GM19324 (cell line): ENCODE results near the gene CNOT10.
"Not testable (repeated sequence)": the region's sequence is repeated elsewhere in the genome, so short reads cannot be mapped to it uniquely, and the experiment has no call there.

Experiments used
- ATAC-seq: cut with Tn5 transposase; IDR thresholded peaks from one replicate; pipeline ENCODE4 v1.9.1; 2021; ENCODE audit warnings: mild to moderate bottlenecking, moderate library complexity; ENCODE audit not compliant: unreplicated experiment, low FRiP score

CNOT10 gene, protein sequence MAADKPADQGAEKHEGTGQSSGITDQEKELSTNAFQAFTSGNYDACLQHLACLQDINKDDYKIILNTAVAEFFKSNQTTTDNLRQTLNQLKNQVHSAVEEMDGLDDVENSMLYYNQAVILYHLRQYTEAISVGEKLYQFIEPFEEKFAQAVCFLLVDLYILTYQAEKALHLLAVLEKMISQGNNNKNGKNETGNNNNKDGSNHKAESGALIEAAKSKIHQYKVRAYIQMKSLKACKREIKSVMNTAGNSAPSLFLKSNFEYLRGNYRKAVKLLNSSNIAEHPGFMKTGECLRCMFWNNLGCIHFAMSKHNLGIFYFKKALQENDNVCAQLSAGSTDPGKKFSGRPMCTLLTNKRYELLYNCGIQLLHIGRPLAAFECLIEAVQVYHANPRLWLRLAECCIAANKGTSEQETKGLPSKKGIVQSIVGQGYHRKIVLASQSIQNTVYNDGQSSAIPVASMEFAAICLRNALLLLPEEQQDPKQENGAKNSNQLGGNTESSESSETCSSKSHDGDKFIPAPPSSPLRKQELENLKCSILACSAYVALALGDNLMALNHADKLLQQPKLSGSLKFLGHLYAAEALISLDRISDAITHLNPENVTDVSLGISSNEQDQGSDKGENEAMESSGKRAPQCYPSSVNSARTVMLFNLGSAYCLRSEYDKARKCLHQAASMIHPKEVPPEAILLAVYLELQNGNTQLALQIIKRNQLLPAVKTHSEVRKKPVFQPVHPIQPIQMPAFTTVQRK

GRCh38 chr3:32684800-32685542, at the start of gene CNOT10:
TSS of gene CNOT10 (plus strand) at chr3:32685188. CDS start at chr3:32685461, 273 bp downstream.
- peak; percentile 100 for ATAC-seq

- ATAC-seq = no peak
These were observed 44.0 kb upstream of the CNOT10 start for GRCh38 chr3:32640939-32641338.

GRCh38 chr3:32641356-32641755, 43.6 kb upstream of the CNOT10 start:
- no peak for ATAC-seq

GRCh38 chr3:32643354-32643753, 41.6 kb upstream of the CNOT10 start:
- ATAC-seq = no peak

DNA sequence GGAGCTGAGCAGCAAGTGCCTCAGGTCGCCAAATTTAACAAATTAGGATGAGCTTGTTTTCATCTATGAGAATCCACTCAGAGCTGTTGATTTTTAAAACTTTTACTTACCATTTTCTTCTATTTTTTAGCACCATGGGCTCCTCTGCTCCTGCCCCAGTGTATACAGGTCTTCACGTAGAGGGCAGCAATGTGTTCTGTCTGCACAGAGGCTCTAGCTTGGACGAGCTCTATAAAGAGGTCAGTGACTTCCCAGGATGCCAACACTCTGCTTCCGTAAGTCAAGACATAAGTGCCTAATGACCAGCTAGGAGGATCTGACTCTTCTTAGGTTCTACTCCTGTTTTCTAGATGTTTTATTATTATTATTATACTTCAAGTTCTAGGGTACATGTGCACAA, 41.2 kb upstream of the CNOT10 start:
- ATAC-seq = no peak

DNA sequence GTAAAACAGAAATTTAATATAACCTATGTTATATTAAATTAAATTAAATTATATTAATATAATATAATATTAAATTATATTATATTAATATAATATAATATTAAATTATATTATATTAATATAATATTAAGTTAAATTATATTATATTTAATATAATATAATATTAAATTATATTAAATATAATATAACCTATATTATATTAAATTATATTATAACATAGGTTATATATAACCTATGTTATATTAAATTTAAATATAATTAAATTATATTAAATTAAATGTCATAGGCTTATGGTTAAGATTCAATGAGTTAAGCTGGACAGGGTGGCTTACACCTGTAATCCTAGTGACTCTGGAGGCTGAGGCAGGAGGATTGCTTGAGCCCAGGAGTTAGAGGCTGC, 40.6 kb upstream of the CNOT10 start:
- ATAC-seq = no peak

GRCh38 chr3:32646761-32647160, 38.2 kb upstream of the CNOT10 start:
- ATAC-seq = no peak

DNA sequence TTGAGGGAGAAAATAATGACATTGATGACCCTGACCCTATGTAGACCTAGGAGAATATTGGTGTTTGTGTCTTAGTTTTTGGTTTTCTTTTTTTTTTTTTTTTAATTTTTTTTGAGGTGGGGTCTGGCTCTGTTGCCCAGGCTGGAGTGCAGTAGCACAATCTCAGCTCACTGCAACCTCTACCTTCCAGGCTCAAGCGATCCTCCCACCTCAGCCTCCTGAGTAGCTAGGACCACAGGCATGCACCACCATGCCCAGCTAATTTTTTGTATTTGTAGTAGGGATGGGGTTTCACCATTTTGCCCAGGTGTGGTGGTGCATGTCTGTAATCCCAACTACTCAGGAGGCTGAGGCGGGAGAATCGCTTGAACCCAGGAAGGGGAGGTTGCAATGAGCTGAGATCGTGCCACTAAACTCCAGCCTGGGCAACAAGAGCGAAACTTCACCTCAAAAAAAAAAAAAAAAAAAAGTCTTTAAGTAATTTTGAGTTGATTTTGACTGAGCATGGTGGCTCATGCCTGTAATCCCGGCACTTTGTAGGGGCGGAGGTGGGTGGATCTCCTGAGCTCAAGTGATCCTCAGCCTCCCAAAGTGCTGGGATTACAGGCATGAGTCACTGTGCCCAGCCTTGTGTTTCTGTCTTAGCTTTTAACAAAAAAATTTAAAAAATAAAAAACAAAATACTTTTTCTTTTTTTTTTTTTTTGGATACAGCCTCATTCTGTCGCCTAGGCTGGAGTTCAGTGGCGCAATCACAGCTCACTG, 32.5 kb upstream of the CNOT10 start:
- not testable (repeated sequence) for ATAC-seq

DNA sequence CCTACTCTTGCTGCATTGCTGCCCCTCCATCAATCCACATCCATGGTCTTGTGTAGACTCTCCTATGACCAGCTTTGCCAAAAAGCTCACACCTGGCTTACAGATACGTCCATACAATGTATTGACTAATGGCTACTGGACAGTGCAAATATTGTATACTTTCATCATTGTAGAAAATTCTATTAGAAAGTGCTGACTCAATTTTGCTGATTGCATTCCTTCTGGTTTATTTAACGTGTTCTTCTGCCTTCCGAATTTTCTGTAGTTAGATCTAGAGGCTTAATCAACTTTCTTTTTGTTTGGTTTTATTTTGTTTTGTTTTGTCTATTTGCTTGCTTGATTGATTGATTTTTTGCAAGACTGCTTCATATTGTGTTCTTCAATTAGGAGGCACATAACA, 29.8 kb upstream of the CNOT10 start:
- ATAC-seq = no peak

- no peak for ATAC-seq
These were observed 24.4 kb upstream of the CNOT10 start for GRCh38 chr3:32660634-32661033.

GRCh38 chr3:32662647-32663046, 22.3 kb upstream of the CNOT10 start:
- ATAC-seq = no peak

- ATAC-seq = not testable (repeated sequence)
These were observed 20.3 kb upstream of the CNOT10 start for GRCh38 chr3:32664630-32665075.

GRCh38 chr3:32667072-32667582, 17.9 kb upstream of the CNOT10 start:
- no peak for ATAC-seq

- not testable (repeated sequence) for ATAC-seq
These were observed 15.8 kb upstream of the CNOT10 start for GRCh38 chr3:32669226-32669625.

DNA sequence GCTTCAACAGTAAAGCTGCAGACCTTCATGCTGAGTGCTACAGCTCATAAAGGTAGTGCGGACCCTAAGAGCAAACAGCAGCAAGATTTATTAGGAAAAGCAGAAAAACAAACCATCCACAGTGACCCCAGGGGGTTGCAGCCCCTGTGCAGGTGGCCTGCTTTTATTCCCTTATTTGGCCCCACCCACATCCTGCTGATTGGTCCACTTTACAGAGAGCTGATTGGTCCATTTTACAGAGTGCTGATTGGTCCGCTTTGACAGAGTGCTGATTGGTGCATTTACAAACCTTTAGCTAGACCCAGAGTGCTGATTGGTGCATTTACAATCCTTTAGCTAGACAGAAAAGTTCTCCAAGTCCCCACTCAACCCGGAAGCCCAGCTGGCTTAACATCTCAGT, 11.3 kb upstream of the CNOT10 start:
- not testable (repeated sequence) for ATAC-seq

DNA sequence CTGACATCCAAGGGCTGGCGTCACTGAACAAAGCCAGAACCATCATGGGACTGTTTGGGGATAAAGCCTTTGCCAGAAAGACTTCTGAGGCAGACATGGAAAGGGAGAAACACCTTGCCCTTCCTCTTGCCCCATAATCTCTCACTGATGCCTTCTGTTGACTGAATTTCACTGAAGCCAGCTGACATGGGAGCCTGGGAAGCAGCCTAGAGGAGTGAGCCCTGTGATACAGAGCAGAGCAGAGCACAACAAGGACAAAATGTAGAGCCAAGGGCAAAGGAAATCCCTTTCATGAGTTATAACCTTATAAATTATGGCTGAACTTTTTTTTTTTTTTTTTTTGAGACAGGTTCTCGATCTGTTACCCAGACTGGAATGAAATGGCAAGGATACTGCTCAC, 9.8 kb upstream of the CNOT10 start:
- ATAC-seq = no peak

- ATAC-seq = no peak
These were observed 9.3 kb upstream of the CNOT10 start for GRCh38 chr3:32675650-32676049.

DNA sequence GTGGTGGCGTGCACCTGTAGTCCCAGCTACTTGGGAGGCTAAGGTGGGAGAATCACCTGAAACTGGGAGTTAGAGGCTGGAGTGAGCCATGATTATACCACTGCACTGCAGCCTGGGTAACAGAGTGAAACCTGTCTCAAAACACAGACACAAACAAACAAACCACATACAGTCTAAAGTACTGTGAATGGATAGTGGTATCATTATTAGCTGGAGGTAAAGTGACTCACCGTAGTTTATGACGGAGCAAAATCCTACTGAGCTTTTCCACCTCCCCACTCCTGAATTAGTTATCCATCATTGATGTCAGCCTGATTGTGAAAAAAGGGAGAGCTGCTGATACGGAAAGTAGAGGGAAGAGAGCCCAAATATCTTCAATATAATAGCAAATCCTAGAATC, 3.2 kb upstream of the CNOT10 start:
- no peak for ATAC-seq

DNA sequence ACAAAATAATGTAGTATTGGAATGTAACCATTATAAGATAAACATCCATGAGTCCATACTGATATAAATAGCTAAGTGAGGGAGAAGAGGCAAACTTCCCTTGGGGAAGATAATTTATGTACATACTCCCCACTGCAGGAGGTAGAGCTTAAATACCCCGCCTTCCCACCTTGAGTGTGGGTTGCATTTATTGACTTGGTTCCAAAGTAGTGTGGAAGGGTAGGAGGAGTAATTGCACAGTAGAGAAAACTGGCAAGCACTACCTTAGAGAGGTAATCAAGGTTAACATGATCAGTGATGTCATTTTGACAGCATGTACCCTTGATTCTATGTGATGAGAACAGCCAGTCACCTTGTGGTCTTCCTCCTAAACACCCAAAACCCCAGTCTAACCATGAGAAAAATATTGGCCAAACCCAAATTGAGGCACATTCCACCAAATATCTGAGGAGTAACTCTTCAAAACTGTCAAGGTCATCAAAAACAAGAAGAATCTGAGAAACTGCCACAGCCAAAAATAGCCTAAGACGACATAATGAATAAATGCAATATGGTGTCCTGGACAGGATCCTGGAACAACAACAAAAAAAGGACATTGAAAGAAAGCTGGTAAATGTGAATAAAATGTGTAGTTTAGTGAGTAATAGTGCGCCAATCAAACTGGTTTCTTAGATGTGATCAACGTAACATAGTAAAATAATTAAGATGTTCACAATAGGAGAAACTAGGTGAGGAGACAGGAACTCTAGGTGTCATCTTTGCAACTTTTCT, 774 bp upstream of the CNOT10 start:
- ATAC-seq = no peak
